ENCODE measurements around the gene PPHLN1. TPM values are rescaled to one million over a fixed set of nuclear protein-coding genes. Genes with fewer than 3 reads are reported as not detected.

PPHLN1 gene
- total RNA-seq, 2 donors from 2014 or later, result 66.6 to 77.6 TPM

GRCh38 chr12:42396473-42397259 is 70.7 kb downstream of the PPHLN1 start:
- no peak for DNase-seq
- Histone ChIP-seq H3K4me3 (ENCODE audit: low read length) (no peak overlapping the region), H3K27me3 (ENCODE audit: control insufficient read depth, insufficient read depth, low read length, poor library complexity, severe bottlenecking) (no peaks in the 10 kb centered on the region), H3K4me1 (ENCODE audit: control insufficient read depth, insufficient read depth, low read length) (no peaks in the 10 kb centered on the region), H3K27ac (ENCODE audit: low read depth, low read length) (no peak overlapping the region), H3K9ac (ENCODE audit: extremely low read depth, low read length, poor library complexity, severe bottlenecking) (no peak overlapping the region), H3K36me3 (ENCODE audit: control insufficient read depth, insufficient read depth, low read length) (peaks cover 58% of the 10 kb centered on the region), H3K9me3 (ENCODE audit: control insufficient read depth, low read length) (peaks cover 13% of the 10 kb centered on the region)
- TF ChIP-seq CTCF (conservative IDR thresholded peaks at IDR 0.05), result no peak
- H3K36me3 Mint-ChIP-seq (ENCODE audit: low read depth), result peaks cover 41% of the 10 kb centered on the region
- peaks cover 12% of the 10 kb centered on the region for H3K9me3 Mint-ChIP-seq
- 94 to 100% methylated on average over 1 to 3 of the region's 3 CpGs for WGBS, 2 experiments (ENCODE audit: insufficient coverage in 1 of 2, insufficient read length in 1 of 2)
- H3K27me3 Mint-ChIP-seq (ENCODE audit: insufficient read depth), result no peaks in the 10 kb centered on the region
- no peak overlapping the region for H3K4me3 Mint-ChIP-seq
- no peaks in the 10 kb centered on the region for H3K4me1 Mint-ChIP-seq
- no peak overlapping the region for H3K27ac Mint-ChIP-seq

GRCh38 chr12:42402821-42403411 is 76.9 kb downstream of the PPHLN1 start:
- H3K36me3 Mint-ChIP-seq (ENCODE audit: low read depth), result peaks cover 51% of the 10 kb centered on the region
- no peak overlapping the region for H3K4me3 ChIP-seq (ENCODE audit: low read length)
- no peaks in the 10 kb centered on the region for H3K27me3 Mint-ChIP-seq (ENCODE audit: insufficient read depth)
- no peak for TF ChIP-seq CTCF (conservative IDR thresholded peaks at IDR 0.05)
- H3K4me3 Mint-ChIP-seq, result no peak overlapping the region
- H3K9me3 Mint-ChIP-seq, result peaks cover 17% of the 10 kb centered on the region
- H3K9ac ChIP-seq (ENCODE audit: extremely low read depth, low read length, poor library complexity, severe bottlenecking), result no peak overlapping the region
- no peaks in the 10 kb centered on the region for H3K27me3 ChIP-seq (ENCODE audit: control insufficient read depth, insufficient read depth, low read length, poor library complexity, severe bottlenecking)
- peaks cover 16% of the 10 kb centered on the region for H3K9me3 ChIP-seq (ENCODE audit: control insufficient read depth, low read length)
- H3K27ac ChIP-seq (ENCODE audit: low read depth, low read length), result no peak overlapping the region
- peaks cover 69% of the 10 kb centered on the region for H3K36me3 ChIP-seq (ENCODE audit: control insufficient read depth, insufficient read depth, low read length)
- no peak overlapping the region for H3K27ac Mint-ChIP-seq
- H3K4me1 ChIP-seq (ENCODE audit: control insufficient read depth, insufficient read depth, low read length), result no peaks in the 10 kb centered on the region
- no peaks in the 10 kb centered on the region for H3K4me1 Mint-ChIP-seq
- no peak for DNase-seq

GRCh38 chr12:42407306-42407705 is 81.3 kb downstream of the PPHLN1 start:
- no peaks in the 10 kb centered on the region for H3K27me3 ChIP-seq (ENCODE audit: control insufficient read depth, insufficient read depth, low read length, poor library complexity, severe bottlenecking)
- no peak overlapping the region for H3K9ac ChIP-seq (ENCODE audit: extremely low read depth, low read length, poor library complexity, severe bottlenecking)
- Mint-ChIP-seq H3K9me3 (no peaks in the 10 kb centered on the region), H3K27me3 (ENCODE audit: insufficient read depth) (no peaks in the 10 kb centered on the region), H3K4me1 (no peaks in the 10 kb centered on the region), H3K27ac (no peak overlapping the region), H3K36me3 (ENCODE audit: low read depth) (peaks cover 23% of the 10 kb centered on the region), H3K4me3 (no peak overlapping the region)
- no peak for DNase-seq
- peaks cover 29% of the 10 kb centered on the region for H3K36me3 ChIP-seq (ENCODE audit: control insufficient read depth, insufficient read depth, low read length)
- no peak for TF ChIP-seq CTCF (conservative IDR thresholded peaks at IDR 0.05)
- no peak overlapping the region for H3K27ac ChIP-seq (ENCODE audit: low read depth, low read length)
- WGBS, 2 experiments (ENCODE audit: insufficient coverage in 1 of 2, insufficient read length in 1 of 2), result 60 to 92% methylated on average over 1 of the region's 1 CpG
- H3K9me3 ChIP-seq (ENCODE audit: control insufficient read depth, low read length), result no peaks in the 10 kb centered on the region
- H3K4me3 ChIP-seq (ENCODE audit: low read length), result no peak overlapping the region
- no peaks in the 10 kb centered on the region for H3K4me1 ChIP-seq (ENCODE audit: control insufficient read depth, insufficient read depth, low read length)

Measured in endodermal cell (in vitro differentiated cells).